DOHH2 (cell line): ENCODE data around the gene NUDT4.

Experiments
- EZH2phosphoT487 ChIP-seq: fragments of 200-600 bp; sonication (generic); IDR thresholded peaks from 2 replicates; pipeline ENCODE4 v1.6.1; 2017; ENCODE audit warnings: borderline replicate concordance, mild to moderate bottlenecking, antibody characterized with exemption, low read length, moderate library complexity, mixed read lengths
- TF ChIP-seq, protein P1 (sequence below): fragments of 200-600 bp; sonication (generic); IDR thresholded peaks from one replicate; pipeline ENCODE4 v1.5.1; 2014; ENCODE audit warnings: antibody characterized with exemption, mild to moderate bottlenecking, low read depth, low read length; ENCODE audit not compliant: poor library complexity, severe bottlenecking

DNA sequence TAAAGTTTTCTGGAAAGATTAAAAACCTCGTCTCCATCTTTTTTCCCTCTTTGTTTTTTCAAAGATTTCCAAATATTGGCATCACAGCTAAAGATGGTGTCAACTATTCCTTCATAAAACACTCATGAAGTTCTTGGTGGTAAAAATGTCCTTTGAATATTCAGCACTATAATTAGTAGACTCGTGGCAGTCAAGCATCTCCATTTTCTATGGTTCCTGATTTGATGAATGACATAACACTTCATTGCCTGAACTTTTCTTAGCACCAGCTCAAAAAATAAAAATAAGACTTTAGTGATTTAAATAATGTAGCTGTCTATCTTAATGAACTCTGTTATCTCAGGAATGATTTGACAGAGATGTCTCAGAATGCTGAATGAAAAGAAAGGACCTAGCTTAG is 44.3 kb downstream of the NUDT4 start:
- TF ChIP-seq, protein P1, sequence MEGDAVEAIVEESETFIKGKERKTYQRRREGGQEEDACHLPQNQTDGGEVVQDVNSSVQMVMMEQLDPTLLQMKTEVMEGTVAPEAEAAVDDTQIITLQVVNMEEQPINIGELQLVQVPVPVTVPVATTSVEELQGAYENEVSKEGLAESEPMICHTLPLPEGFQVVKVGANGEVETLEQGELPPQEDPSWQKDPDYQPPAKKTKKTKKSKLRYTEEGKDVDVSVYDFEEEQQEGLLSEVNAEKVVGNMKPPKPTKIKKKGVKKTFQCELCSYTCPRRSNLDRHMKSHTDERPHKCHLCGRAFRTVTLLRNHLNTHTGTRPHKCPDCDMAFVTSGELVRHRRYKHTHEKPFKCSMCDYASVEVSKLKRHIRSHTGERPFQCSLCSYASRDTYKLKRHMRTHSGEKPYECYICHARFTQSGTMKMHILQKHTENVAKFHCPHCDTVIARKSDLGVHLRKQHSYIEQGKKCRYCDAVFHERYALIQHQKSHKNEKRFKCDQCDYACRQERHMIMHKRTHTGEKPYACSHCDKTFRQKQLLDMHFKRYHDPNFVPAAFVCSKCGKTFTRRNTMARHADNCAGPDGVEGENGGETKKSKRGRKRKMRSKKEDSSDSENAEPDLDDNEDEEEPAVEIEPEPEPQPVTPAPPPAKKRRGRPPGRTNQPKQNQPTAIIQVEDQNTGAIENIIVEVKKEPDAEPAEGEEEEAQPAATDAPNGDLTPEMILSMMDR: no peak
- no peak for TF ChIP-seq EZH2phosphoT487
